ENCODE results near the gene FDXACB1.

Gene FDXACB1

DNA sequence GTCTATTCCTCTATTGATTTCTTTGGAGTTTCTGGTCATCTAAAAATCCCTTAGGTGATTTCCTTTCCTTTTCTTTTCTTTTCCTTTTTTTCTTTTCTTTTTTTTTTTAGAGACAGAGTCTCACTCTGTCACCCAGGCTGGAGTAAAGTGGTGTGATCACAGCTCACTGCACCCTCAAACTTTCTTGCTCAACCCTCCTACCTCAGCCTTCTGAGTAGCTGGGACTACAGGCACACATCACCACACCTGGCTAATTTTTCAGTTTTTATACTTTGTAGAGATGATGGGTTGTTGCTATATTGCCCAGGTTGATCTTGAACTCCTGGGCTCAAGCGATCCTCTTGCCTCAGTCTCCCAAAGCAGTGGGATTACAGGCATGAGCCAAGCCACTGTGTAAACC lies 37.8 kb upstream of the FDXACB1 start:
- H2AFZ ChIP-seq (ENCODE audit: low read depth, low read length): no peak overlapping the region
- H3K4me1 ChIP-seq (ENCODE audit: insufficient read depth, low read length): peaks cover 11% of the 10 kb centered on the region
- no peak overlapping the region for H3K4me3 ChIP-seq (ENCODE audit: low read length)
- no peaks in the 10 kb centered on the region for H3K9me3 ChIP-seq (ENCODE audit: low read length)
- H3K27me3 ChIP-seq (ENCODE audit: insufficient read depth, low read length): no peaks in the 10 kb centered on the region
- H3K36me3 ChIP-seq (ENCODE audit: insufficient read depth, low read length): no peaks in the 10 kb centered on the region

- no peaks in the 10 kb centered on the region for H3K9me3 ChIP-seq (ENCODE audit: low read length)
- no peaks in the 10 kb centered on the region for H3K36me3 ChIP-seq (ENCODE audit: insufficient read depth, low read length)
- H3K4me1 ChIP-seq (ENCODE audit: insufficient read depth, low read length): peaks cover 13% of the 10 kb centered on the region
- no peaks in the 10 kb centered on the region for H3K27me3 ChIP-seq (ENCODE audit: insufficient read depth, low read length)
- H2AFZ ChIP-seq (ENCODE audit: low read depth, low read length): no peak overlapping the region
- H3K4me3 ChIP-seq (ENCODE audit: low read length): no peak overlapping the region
These were observed 35.0 kb upstream of the FDXACB1 start for GRCh38 chr11:111913997-111914396.

- H3K27me3 ChIP-seq (ENCODE audit: insufficient read depth, low read length): no peaks in the 10 kb centered on the region
- H3K36me3 ChIP-seq (ENCODE audit: insufficient read depth, low read length): no peaks in the 10 kb centered on the region
- H3K9me3 ChIP-seq (ENCODE audit: low read length): no peaks in the 10 kb centered on the region
- peaks cover 9% of the 10 kb centered on the region for H3K4me1 ChIP-seq (ENCODE audit: insufficient read depth, low read length)
- no peak overlapping the region for H2AFZ ChIP-seq (ENCODE audit: low read depth, low read length)
- no peak overlapping the region for H3K4me3 ChIP-seq (ENCODE audit: low read length)
These were observed 34.3 kb upstream of the FDXACB1 start for GRCh38 chr11:111913031-111913861.

- peaks cover 9% of the 10 kb centered on the region for H3K4me1 ChIP-seq (ENCODE audit: insufficient read depth, low read length)
- no peaks in the 10 kb centered on the region for H3K27me3 ChIP-seq (ENCODE audit: insufficient read depth, low read length)
- no peaks in the 10 kb centered on the region for H3K36me3 ChIP-seq (ENCODE audit: insufficient read depth, low read length)
- H3K4me3 ChIP-seq (ENCODE audit: low read length): no peak within 1 kb of the TSS
- H3K9me3 ChIP-seq (ENCODE audit: low read length): no peaks in the 10 kb centered on the region
- H2AFZ ChIP-seq (ENCODE audit: low read depth, low read length): no peak within 1 kb of the TSS
These were observed 33.6 kb upstream of the FDXACB1 start, which contains the start of gene HSPB2 for GRCh38 chr11:111912535-111912934. Gene HSPB2, plus strand, starts transcription at chr11:111912734. Its CDS starts 96 bp downstream, at chr11:111912830.

DNA sequence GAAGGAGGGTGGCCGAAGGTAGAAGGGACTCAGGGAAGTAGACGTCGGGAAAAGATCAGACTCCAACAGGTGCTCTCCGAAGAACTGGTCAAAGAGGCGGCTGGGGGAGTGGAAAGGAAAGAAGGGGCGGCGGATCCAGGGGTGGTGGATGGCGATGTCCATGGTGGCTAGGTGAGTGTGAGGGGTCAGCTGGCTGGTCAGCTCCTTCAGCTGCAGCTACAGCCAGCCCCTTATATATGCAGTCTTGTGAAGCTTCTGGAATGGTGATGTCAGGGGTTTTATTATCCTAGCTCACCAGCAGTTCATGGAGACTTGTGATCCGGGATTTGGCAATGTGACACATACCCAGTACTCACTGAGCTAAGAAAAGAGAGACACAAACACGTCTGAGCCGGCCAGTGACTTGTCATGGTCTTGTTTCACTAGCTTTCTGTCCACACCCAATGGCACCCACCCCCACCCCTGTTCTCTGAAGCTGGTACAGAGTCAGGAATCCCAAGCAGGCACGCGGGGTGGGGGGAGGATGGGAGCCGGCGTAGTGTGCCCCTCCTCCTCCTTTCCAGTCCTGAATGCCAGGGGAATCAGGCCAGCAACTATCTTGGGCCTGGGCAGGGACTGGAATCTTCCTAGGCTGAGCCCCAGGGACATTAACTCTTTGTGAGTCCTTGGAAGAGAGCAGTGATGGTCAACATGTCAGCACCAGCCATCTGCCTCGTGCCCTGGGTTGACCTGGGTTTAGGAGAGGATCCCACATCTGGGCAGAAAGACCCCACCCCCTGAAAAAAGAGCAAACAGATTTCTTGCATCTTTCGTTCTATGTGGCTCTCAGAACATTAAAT lies 32.8 kb upstream of the FDXACB1 start, which contains the start of gene CRYAB:
CRYAB (minus strand) TSS at position 208 of the 839 bp plus-strand sequence; CDS start at position 162, 46 bp downstream.
- Histone ChIP-seq H3K9me3 (ENCODE audit: low read length) (no peaks in the 10 kb centered on the region), H2AFZ (ENCODE audit: low read depth, low read length) (no peak within 1 kb of the TSS), H3K4me1 (ENCODE audit: insufficient read depth, low read length) (peaks cover 9% of the 10 kb centered on the region), H3K36me3 (ENCODE audit: insufficient read depth, low read length) (no peaks in the 10 kb centered on the region), H3K4me3 (ENCODE audit: low read length) (no peak within 1 kb of the TSS), H3K27me3 (ENCODE audit: insufficient read depth, low read length) (no peaks in the 10 kb centered on the region)

DNA sequence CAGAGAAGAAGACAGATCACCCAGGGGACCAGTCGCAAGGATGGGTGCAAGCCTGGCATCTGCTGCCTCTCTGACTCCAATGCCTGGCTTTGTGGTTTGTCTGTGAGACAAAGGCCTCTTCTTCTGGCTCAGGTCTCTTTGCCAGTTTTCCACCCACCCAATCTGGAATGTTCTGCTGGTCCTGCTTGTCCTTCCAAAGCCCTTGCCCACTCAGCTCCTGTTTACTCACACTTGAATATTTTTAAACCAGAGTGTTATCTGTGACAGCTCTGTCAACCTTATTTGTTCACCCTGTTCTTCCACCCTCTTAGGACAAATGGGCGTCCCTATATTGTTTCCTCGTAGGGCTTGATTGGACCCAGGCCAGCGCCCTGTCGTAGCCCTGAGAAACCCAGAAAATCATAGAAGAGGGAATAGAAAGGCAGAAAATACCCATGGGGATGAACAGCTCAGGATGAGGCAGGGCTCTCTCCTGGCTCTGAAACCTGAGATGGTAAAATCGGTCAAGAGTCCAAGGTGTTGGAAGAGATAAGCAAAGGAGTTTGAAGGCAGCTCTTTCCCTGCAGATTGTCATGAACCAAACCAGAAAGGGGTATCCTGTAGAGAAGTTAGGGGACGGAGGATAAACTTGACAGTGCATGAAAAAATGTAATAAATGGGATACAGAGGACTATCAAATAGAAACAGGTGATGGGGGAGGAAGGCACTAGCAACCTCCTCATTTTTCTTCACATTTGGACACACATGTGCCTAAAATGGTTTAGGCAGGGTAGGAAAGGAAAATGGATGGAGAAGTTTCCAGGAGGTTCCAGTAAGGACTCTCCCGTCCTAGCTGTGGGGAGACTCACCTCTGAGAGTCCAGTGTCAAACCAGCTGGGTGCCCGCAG lies 32.0 kb upstream of the FDXACB1 start:
- no peaks in the 10 kb centered on the region for H3K36me3 ChIP-seq (ENCODE audit: insufficient read depth, low read length)
- peaks cover 9% of the 10 kb centered on the region for H3K4me1 ChIP-seq (ENCODE audit: insufficient read depth, low read length)
- no peak overlapping the region for H2AFZ ChIP-seq (ENCODE audit: low read depth, low read length)
- no peaks in the 10 kb centered on the region for H3K9me3 ChIP-seq (ENCODE audit: low read length)
- H3K27me3 ChIP-seq (ENCODE audit: insufficient read depth, low read length): no peaks in the 10 kb centered on the region
- no peak overlapping the region for H3K4me3 ChIP-seq (ENCODE audit: low read length)

GRCh38 chr11:111909378-111909777 lies 30.4 kb upstream of the FDXACB1 start:
- H3K9me3 ChIP-seq (ENCODE audit: low read length): no peaks in the 10 kb centered on the region
- H3K36me3 ChIP-seq (ENCODE audit: insufficient read depth, low read length): no peaks in the 10 kb centered on the region
- no peaks in the 10 kb centered on the region for H3K27me3 ChIP-seq (ENCODE audit: insufficient read depth, low read length)
- peaks cover 9% of the 10 kb centered on the region for H3K4me1 ChIP-seq (ENCODE audit: insufficient read depth, low read length)
- no peak overlapping the region for H2AFZ ChIP-seq (ENCODE audit: low read depth, low read length)
- no peak overlapping the region for H3K4me3 ChIP-seq (ENCODE audit: low read length)

DNA sequence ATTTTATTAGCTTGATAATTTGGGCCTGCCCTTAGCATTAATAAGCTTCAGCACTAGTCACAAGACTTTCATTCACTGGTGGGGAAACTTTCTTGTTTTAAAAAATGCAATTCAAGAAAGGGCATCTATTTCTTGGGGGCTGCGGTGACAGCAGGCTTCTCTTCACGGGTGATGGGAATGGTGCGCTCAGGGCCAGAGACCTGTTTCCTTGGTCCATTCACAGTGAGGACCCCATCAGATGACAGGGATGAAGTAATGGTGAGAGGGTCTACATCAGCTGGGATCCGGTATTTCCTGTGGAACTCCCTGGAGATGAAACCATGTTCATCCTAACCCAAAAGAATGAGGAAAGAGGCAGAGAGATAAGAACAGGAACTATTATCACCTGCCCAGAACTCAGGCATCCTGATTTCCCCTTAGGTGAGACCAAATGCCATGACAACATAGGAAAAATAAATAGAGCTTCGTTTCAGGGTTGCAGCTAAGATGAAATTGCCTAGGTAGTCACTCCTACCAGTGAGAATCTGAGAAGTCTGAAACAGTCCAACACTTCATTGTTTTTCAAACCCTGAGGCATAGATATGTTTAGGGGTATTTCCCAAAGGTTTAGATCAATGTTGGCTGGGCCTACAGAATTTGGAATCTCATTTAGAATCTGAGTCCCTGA lies 29.8 kb upstream of the FDXACB1 start:
- H2AFZ ChIP-seq (ENCODE audit: low read depth, low read length): no peak overlapping the region
- H3K4me3 ChIP-seq (ENCODE audit: low read length): no peak overlapping the region
- no peaks in the 10 kb centered on the region for H3K27me3 ChIP-seq (ENCODE audit: insufficient read depth, low read length)
- peaks cover 9% of the 10 kb centered on the region for H3K4me1 ChIP-seq (ENCODE audit: insufficient read depth, low read length)
- H3K9me3 ChIP-seq (ENCODE audit: low read length): no peaks in the 10 kb centered on the region
- H3K36me3 ChIP-seq (ENCODE audit: insufficient read depth, low read length): no peaks in the 10 kb centered on the region

- Histone ChIP-seq H3K9me3 (ENCODE audit: low read length) (no peaks in the 10 kb centered on the region), H3K4me3 (ENCODE audit: low read length) (no peak overlapping the region)
These were observed 27.7 kb upstream of the FDXACB1 start for GRCh38 chr11:111906680-111907079.

DNA sequence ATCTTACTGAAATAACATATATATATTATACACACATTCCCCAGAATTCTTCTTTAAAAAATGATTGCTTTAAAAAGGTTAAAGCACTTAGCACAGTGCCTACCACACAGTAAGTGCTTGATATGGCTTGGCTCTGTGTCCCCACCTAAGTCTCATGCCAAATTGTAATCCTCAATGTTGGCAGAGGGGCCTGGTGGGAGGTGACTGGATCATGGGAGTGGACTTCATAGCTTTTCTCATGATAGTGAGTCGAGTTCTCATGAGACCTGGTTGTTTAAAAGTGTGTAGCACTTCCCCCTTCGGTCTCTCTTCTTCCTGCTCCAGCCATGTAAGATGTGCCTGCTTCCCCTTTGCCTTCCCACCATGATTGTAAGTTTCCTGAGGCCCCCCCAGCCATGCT lies 26.4 kb upstream of the FDXACB1 start:
- Histone ChIP-seq H3K9me3 (ENCODE audit: low read length) (no peaks in the 10 kb centered on the region), H3K36me3 (ENCODE audit: insufficient read depth, low read length) (no peaks in the 10 kb centered on the region), H2AFZ (ENCODE audit: low read depth, low read length) (no peak overlapping the region), H3K4me1 (ENCODE audit: insufficient read depth, low read length) (no peaks in the 10 kb centered on the region), H3K27me3 (ENCODE audit: insufficient read depth, low read length) (no peaks in the 10 kb centered on the region), H3K4me3 (ENCODE audit: low read length) (no peak overlapping the region)

More at GRCh38 chr11:111906680-111907079, 27.7 kb upstream of the FDXACB1 start:
- Histone ChIP-seq H3K4me1 (ENCODE audit: insufficient read depth, low read length) (peaks cover 2% of the 10 kb centered on the region), H3K27me3 (ENCODE audit: insufficient read depth, low read length) (no peaks in the 10 kb centered on the region), H2AFZ (ENCODE audit: low read depth, low read length) (no peak overlapping the region), H3K36me3 (ENCODE audit: insufficient read depth, low read length) (no peaks in the 10 kb centered on the region)

DNA sequence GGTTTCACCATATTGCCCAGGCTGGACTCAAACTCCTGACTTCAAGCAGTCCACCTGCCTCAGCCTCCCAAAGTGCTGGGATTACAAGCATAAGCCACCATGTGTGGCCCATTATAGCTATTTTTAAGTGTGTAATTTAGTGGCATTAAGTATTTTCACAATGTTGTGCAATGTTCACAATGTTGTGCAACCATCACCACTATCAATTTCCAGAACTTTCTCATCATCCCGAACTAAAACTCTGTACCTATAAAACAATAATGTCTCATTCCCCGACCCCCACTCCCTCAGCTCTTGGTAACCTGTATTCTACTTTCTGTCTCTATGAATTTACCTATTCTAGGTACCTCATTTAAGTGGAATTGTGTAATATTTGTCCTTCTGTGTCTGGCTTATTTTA lies 7.9 kb upstream of the FDXACB1 start:
- Histone ChIP-seq H3K27me3 (ENCODE audit: insufficient read depth, low read length) (no peaks in the 10 kb centered on the region), H3K4me1 (ENCODE audit: insufficient read depth, low read length) (no peaks in the 10 kb centered on the region), H3K9me3 (ENCODE audit: low read length) (no peaks in the 10 kb centered on the region), H2AFZ (ENCODE audit: low read depth, low read length) (no peak overlapping the region), H3K36me3 (ENCODE audit: insufficient read depth, low read length) (peaks cover 9% of the 10 kb centered on the region), H3K4me3 (ENCODE audit: low read length) (no peak overlapping the region)

GRCh38 chr11:111886032-111886431 lies 7.1 kb upstream of the FDXACB1 start:
- H3K4me1 ChIP-seq (ENCODE audit: insufficient read depth, low read length): no peaks in the 10 kb centered on the region
- no peak overlapping the region for H3K4me3 ChIP-seq (ENCODE audit: low read length)
- peaks cover 9% of the 10 kb centered on the region for H3K36me3 ChIP-seq (ENCODE audit: insufficient read depth, low read length)

More at GRCh38 chr11:111886032-111886431, 7.1 kb upstream of the FDXACB1 start:
- Histone ChIP-seq H3K9me3 (ENCODE audit: low read length) (no peaks in the 10 kb centered on the region), H3K27me3 (ENCODE audit: insufficient read depth, low read length) (no peaks in the 10 kb centered on the region), H2AFZ (ENCODE audit: low read depth, low read length) (no peak overlapping the region)

All from neuron (in vitro differentiated cells).